ENCODE results near the gene RAPGEF5. TPM values are rescaled to one million over a fixed set of nuclear protein-coding genes. Genes with fewer than 3 reads are reported as not detected.

The RAPGEF5 gene
- total and polyA plus RNA-seq, 4 donors: 7.1 to 54.8 (median 13.0) TPM

- peaks cover 0 to 3% (median under 1%) of the 10 kb centered on the region in 4 donors for H3K36me3 ChIP-seq (ENCODE audit: control insufficient read depth in 4 of 4, insufficient read depth in 3 of 4, low read depth in 1 of 4, low read length in 3 of 4)
- TF ChIP-seq TAF1 (conservative IDR thresholded peaks at IDR 0.05) (no peak), SP1 (IDR thresholded peaks at IDR 0.05) (no peak), EGR1 (IDR thresholded peaks at IDR 0.05; ENCODE audit: low read depth in 2 of 2) (no peak)
- TF ChIP-seq, protein P1, sequence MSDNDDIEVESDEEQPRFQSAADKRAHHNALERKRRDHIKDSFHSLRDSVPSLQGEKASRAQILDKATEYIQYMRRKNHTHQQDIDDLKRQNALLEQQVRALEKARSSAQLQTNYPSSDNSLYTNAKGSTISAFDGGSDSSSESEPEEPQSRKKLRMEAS (IDR thresholded peaks at IDR 0.05): no peak
- H3K27me3 ChIP-seq (ENCODE audit: control insufficient read depth in 4 of 4, insufficient read depth in 4 of 4, low read length in 3 of 4): no peaks in the 10 kb centered on the region
- no peaks in the 10 kb centered on the region for H3K4me1 ChIP-seq (ENCODE audit: control insufficient read depth in 4 of 4, insufficient read depth in 4 of 4, low read length in 3 of 4)
- no peak overlapping the region for H3K4me3 ChIP-seq (ENCODE audit: low read depth in 1 of 3, low read length in 3 of 3)
- 88% methylated on average over 2 of the region's 2 CpGs for WGBS
- H3K9ac ChIP-seq (ENCODE audit: low read depth in 1 of 2, low read length in 2 of 2): no peak overlapping the region
- no peak overlapping the region for H3K27ac ChIP-seq (ENCODE audit: low read depth in 1 of 2, low read length in 2 of 2)
- no peaks in the 10 kb centered on the region for H3K9me3 ChIP-seq (ENCODE audit: control insufficient read depth in 4 of 4, low read length in 3 of 4)
- DNase-seq (ENCODE audit: low spot score): no peak
Measured at GRCh38 chr7:22278660-22279059, 78.3 kb downstream of the RAPGEF5 start.

DNA sequence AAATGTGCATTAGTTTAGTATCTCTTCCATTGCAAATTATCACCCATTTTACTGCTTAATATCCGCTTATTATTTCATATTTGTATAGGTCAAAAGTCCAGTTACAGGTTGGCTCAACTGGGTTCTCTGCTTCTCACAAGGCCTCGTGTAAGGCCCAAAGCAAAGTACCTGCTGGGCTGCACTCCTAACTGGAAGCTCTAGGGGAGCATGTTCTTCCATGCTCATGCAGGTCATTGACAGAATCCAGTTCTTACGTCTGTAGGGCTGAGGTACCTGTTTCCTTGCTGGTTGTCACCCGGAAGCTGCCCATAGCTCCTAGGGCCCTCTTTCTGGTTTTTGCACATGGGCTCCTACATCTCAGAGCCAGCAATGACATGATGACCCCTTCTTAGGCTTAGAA lies 79.6 kb downstream of the RAPGEF5 start:
- WGBS: 96% methylated on average over 4 of the region's 4 CpGs
- H3K36me3 ChIP-seq (ENCODE audit: control insufficient read depth in 4 of 4, insufficient read depth in 3 of 4, low read depth in 1 of 4, low read length in 3 of 4): peaks cover 0 to 3% (median under 1%) of the 10 kb centered on the region in 4 donors

More for the DNA sequence above, 79.6 kb downstream of the RAPGEF5 start:
- DNase-seq (ENCODE audit: low spot score): no peak
- no peak for TF ChIP-seq RXRA (IDR thresholded peaks at IDR 0.05)
- TF ChIP-seq SP1 (IDR thresholded peaks at IDR 0.05): no peak
- no peak for TF ChIP-seq EGR1 (IDR thresholded peaks at IDR 0.05; ENCODE audit: low read depth in 2 of 2)
- no peak for TF ChIP-seq GABPA (IDR thresholded peaks at IDR 0.05 in 1 of 2, conservative IDR thresholded peaks at IDR 0.05 in 1 of 2)
- TF ChIP-seq TAF1 (conservative IDR thresholded peaks at IDR 0.05): no peak
- TF ChIP-seq, protein P2, sequence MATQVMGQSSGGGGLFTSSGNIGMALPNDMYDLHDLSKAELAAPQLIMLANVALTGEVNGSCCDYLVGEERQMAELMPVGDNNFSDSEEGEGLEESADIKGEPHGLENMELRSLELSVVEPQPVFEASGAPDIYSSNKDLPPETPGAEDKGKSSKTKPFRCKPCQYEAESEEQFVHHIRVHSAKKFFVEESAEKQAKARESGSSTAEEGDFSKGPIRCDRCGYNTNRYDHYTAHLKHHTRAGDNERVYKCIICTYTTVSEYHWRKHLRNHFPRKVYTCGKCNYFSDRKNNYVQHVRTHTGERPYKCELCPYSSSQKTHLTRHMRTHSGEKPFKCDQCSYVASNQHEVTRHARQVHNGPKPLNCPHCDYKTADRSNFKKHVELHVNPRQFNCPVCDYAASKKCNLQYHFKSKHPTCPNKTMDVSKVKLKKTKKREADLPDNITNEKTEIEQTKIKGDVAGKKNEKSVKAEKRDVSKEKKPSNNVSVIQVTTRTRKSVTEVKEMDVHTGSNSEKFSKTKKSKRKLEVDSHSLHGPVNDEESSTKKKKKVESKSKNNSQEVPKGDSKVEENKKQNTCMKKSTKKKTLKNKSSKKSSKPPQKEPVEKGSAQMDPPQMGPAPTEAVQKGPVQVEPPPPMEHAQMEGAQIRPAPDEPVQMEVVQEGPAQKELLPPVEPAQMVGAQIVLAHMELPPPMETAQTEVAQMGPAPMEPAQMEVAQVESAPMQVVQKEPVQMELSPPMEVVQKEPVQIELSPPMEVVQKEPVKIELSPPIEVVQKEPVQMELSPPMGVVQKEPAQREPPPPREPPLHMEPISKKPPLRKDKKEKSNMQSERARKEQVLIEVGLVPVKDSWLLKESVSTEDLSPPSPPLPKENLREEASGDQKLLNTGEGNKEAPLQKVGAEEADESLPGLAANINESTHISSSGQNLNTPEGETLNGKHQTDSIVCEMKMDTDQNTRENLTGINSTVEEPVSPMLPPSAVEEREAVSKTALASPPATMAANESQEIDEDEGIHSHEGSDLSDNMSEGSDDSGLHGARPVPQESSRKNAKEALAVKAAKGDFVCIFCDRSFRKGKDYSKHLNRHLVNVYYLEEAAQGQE (IDR thresholded peaks at IDR 0.05): no peak
- TF ChIP-seq, protein P3, sequence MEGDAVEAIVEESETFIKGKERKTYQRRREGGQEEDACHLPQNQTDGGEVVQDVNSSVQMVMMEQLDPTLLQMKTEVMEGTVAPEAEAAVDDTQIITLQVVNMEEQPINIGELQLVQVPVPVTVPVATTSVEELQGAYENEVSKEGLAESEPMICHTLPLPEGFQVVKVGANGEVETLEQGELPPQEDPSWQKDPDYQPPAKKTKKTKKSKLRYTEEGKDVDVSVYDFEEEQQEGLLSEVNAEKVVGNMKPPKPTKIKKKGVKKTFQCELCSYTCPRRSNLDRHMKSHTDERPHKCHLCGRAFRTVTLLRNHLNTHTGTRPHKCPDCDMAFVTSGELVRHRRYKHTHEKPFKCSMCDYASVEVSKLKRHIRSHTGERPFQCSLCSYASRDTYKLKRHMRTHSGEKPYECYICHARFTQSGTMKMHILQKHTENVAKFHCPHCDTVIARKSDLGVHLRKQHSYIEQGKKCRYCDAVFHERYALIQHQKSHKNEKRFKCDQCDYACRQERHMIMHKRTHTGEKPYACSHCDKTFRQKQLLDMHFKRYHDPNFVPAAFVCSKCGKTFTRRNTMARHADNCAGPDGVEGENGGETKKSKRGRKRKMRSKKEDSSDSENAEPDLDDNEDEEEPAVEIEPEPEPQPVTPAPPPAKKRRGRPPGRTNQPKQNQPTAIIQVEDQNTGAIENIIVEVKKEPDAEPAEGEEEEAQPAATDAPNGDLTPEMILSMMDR (IDR thresholded peaks at IDR 0.05; ENCODE audit: low read depth, low read length, missing input control): no peak
- no peak for TF ChIP-seq HNF4G (IDR thresholded peaks at IDR 0.05)
- no peak for TF ChIP-seq YY1 (IDR thresholded peaks at IDR 0.05)
- TF ChIP-seq, protein P4, sequence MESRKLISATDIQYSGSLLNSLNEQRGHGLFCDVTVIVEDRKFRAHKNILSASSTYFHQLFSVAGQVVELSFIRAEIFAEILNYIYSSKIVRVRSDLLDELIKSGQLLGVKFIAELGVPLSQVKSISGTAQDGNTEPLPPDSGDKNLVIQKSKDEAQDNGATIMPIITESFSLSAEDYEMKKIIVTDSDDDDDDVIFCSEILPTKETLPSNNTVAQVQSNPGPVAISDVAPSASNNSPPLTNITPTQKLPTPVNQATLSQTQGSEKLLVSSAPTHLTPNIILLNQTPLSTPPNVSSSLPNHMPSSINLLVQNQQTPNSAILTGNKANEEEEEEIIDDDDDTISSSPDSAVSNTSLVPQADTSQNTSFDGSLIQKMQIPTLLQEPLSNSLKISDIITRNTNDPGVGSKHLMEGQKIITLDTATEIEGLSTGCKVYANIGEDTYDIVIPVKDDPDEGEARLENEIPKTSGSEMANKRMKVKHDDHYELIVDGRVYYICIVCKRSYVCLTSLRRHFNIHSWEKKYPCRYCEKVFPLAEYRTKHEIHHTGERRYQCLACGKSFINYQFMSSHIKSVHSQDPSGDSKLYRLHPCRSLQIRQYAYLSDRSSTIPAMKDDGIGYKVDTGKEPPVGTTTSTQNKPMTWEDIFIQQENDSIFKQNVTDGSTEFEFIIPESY (IDR thresholded peaks at IDR 0.05): no peak
- no peak for TF ChIP-seq FOXA2 (IDR thresholded peaks at IDR 0.05)
- no peak for TF ChIP-seq JUND (IDR thresholded peaks at IDR 0.05)
- TF ChIP-seq FOXA1 (IDR thresholded peaks at IDR 0.05): no peak
- TF ChIP-seq, protein P5, sequence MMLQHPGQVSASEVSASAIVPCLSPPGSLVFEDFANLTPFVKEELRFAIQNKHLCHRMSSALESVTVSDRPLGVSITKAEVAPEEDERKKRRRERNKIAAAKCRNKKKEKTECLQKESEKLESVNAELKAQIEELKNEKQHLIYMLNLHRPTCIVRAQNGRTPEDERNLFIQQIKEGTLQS (IDR thresholded peaks at IDR 0.05): no peak
- no peak for TF ChIP-seq HNF4A (conservative IDR thresholded peaks at IDR 0.05)
- no peak for TF ChIP-seq RAD21 (IDR thresholded peaks at IDR 0.05)
- TF ChIP-seq NR2F2 (IDR thresholded peaks at IDR 0.05): no peak
- TF ChIP-seq, protein P1 (IDR thresholded peaks at IDR 0.05): no peak
- Histone ChIP-seq H3K27ac (ENCODE audit: low read depth in 1 of 2, low read length in 2 of 2) (no peak overlapping the region), H3K27me3 (ENCODE audit: control insufficient read depth in 4 of 4, insufficient read depth in 4 of 4, low read length in 3 of 4) (no peaks in the 10 kb centered on the region), H3K4me1 (ENCODE audit: control insufficient read depth in 4 of 4, insufficient read depth in 4 of 4, low read length in 3 of 4) (no peaks in the 10 kb centered on the region), H3K9ac (ENCODE audit: low read depth in 1 of 2, low read length in 2 of 2) (no peak overlapping the region), H3K4me3 (ENCODE audit: low read depth in 1 of 3, low read length in 3 of 3) (no peak overlapping the region), H3K9me3 (ENCODE audit: control insufficient read depth in 4 of 4, low read length in 3 of 4) (no peaks in the 10 kb centered on the region)
